BLaER1 treated with 17β-estradiol and CSF1 and Interleukin-3, amounts not matched to agents 10 nM and 100 nM (cell line): ENCODE data around the gene CACNA1D.

Experiments
- H3K27ac ChIP-seq, 11 experiments: shearing (Covaris generic); formaldehyde crosslinking; 2 replicates each; pipeline ENCODE4 v1.8.1; 2022
- H3K27me3 ChIP-seq, 11 experiments: shearing (Covaris generic); formaldehyde crosslinking; 2 replicates each; pipeline ENCODE4 v1.8.1; 2022
- H3K36me3 ChIP-seq, 11 experiments: shearing (Covaris generic); formaldehyde crosslinking; 2 replicates each; pipeline ENCODE4 v1.8.1; 2022
- H3K4me1 ChIP-seq, 10 experiments: shearing (Covaris generic); formaldehyde crosslinking; 2 replicates each; pipeline ENCODE4 v1.8.1; 2022
- H3K4me2 ChIP-seq, 11 experiments: shearing (Covaris generic); formaldehyde crosslinking; 2 replicates each; pipeline ENCODE4 v1.8.1; 2022
- H3K4me3 ChIP-seq, 10 experiments: shearing (Covaris generic); formaldehyde crosslinking; 2 replicates each; pipeline ENCODE4 v1.8.1; 2022
- H3K9ac ChIP-seq, 11 experiments: shearing (Covaris generic); formaldehyde crosslinking; 2 replicates each; pipeline ENCODE4 v1.8.1; 2022
- H3K9me3 ChIP-seq, 11 experiments: shearing (Covaris generic); formaldehyde crosslinking; replicated peaks in 1 of 11; 2 replicates each; pipeline ENCODE4 v1.8.1; 2022
- H4K20me1 ChIP-seq, 11 experiments: shearing (Covaris generic); formaldehyde crosslinking; 2 replicates each; pipeline ENCODE4 v1.8.1; 2022
- Cebpa-rat ChIP-seq, 11 experiments: shearing (Covaris generic); IDR thresholded peaks; 2 replicates each; pipeline ENCODE4 v1.8.1; 2022

CACNA1D gene

DNA sequence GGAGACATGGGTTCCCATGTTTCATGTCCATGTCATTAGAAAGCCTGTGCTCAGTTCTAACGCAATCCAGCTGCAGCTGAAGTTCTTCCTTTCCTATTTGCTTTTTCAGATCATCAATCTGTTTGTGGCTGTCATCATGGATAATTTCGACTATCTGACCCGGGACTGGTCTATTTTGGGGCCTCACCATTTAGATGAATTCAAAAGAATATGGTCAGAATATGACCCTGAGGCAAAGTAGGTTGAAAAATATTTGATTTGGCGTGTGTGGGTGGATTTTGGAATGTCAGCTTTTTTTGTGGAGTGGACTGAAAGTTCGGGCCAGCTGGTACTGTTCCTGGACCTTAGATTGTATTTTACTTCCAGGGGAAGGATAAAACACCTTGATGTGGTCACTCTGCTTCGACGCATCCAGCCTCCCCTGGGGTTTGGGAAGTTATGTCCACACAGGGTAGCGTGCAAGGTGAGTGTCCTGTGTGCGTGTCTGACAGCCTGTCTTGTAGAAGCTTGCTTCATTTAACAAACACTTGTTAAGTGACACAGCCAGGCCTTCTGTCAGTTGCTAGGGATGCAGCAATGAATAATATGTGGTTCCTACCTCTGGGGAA, 282.2 kb downstream of the CACNA1D start:
- no peak overlapping the region for H3K27ac ChIP-seq
- H3K27me3 ChIP-seq: no peaks in the 10 kb centered on the region
- H3K9me3 ChIP-seq: no peaks in the 10 kb centered on the region
- H4K20me1 ChIP-seq: no peaks in the 10 kb centered on the region; a peak in 1 of 22 replicates
- H3K4me2 ChIP-seq: no peak overlapping the region
- no peak for TF ChIP-seq Cebpa-rat (IDR thresholded peaks at IDR 0.05)
- H3K4me3 ChIP-seq: no peak overlapping the region
- H3K9ac ChIP-seq: no peak overlapping the region
- no peaks in the 10 kb centered on the region for H3K36me3 ChIP-seq
- H3K4me1 ChIP-seq: peaks cover 0 to 11% (median 0%) of the 10 kb centered on the region in 10 experiments; a peak in 4 of 20 replicates

DNA sequence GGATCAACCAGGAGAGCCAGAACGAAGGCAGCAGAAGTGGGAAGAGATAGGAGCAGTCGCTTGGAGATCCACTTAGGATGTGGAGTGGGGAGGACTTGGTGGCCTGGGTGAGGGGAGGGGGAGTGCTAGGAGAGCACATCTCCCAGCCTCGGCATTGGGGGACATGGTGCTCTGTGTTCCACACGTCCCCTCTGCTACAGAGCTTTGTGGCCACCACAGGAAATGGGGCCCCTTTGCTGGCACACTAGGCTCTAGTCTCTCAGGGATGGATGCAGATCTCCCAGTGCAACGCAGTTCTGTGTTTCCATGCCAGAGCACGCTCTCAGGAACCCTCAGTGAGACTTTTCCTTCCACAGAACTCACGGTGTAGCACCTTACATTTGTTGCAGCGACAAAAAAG, 283.1 kb downstream of the CACNA1D start:
- Histone ChIP-seq H3K4me2 (peak overlapping the region in 3 of 11 experiments; percentile 1 to 28 (median 17); a peak in 1 of 22 replicates), H3K27ac (no peak overlapping the region), H3K9ac (no peak overlapping the region)

DNA sequence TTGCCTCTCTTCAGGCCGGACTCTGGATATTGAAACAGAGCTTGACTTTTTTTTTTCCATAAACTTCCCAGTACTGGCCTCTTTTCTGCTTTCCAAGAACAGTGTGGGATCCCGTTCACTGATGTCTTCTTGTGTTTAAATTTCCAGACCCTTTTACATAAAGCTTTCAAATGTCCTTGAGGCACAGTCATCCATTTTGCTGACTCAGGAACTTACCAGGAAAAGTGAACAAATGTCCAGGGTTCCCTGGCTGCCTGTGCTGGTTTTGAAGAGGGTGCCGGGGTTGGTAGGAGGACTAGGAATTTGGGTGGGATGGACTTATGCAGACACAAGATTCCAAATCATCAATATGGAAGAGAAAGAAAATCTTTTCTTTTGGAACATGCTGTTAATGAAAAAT, 283.7 kb downstream of the CACNA1D start:
- no peaks in the 10 kb centered on the region for H3K9me3 ChIP-seq
- H3K27ac ChIP-seq: no peak overlapping the region

More for the DNA sequence above, 283.1 kb downstream of the CACNA1D start:
- no peaks in the 10 kb centered on the region; a peak in 1 of 22 replicates for H4K20me1 ChIP-seq
- H3K4me3 ChIP-seq: no peak overlapping the region
- no peaks in the 10 kb centered on the region for H3K36me3 ChIP-seq
- H3K4me1 ChIP-seq: peaks cover 0 to 11% (median 0%) of the 10 kb centered on the region in 10 experiments; a peak in 4 of 20 replicates
- H3K27me3 ChIP-seq: no peaks in the 10 kb centered on the region
- no peak for TF ChIP-seq Cebpa-rat (IDR thresholded peaks at IDR 0.05)
- no peaks in the 10 kb centered on the region for H3K9me3 ChIP-seq

DNA sequence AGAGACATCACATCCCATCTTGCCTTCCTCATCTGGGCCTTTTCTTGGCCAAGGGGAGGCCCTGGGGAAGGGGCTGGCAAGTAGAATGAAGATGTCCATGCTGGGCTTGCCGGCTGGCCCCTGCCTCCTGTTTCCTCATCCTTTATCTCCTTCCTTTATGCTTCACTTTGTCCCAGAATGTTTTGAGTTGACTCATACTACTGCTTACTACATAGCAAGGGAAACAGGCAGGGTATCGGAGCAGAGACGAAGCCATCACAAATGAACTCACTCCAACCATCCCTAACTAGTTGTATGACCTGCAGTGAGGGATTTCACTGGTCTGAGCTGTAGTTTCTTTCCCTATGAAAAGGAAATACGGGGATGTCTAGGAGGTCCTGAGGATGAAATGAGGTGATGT, 285.8 kb downstream of the CACNA1D start:
- Histone ChIP-seq H3K9ac (no peak overlapping the region), H3K4me2 (no peak overlapping the region), H3K36me3 (no peaks in the 10 kb centered on the region), H4K20me1 (no peaks in the 10 kb centered on the region), H3K4me3 (no peak overlapping the region), H3K27me3 (no peaks in the 10 kb centered on the region), H3K4me1 (peaks cover 0 to 4% (median 0%) of the 10 kb centered on the region in 10 experiments; a peak in 2 of 20 replicates), H3K27ac (no peak overlapping the region), H3K9me3 (no peaks in the 10 kb centered on the region)
- no peak for TF ChIP-seq Cebpa-rat (IDR thresholded peaks at IDR 0.05)

More for the DNA sequence above, 283.7 kb downstream of the CACNA1D start:
- peaks cover 0 to 10% (median 0%) of the 10 kb centered on the region in 10 experiments; a peak in 4 of 20 replicates for H3K4me1 ChIP-seq
- H3K4me2 ChIP-seq: no peak overlapping the region
- no peaks in the 10 kb centered on the region for H3K36me3 ChIP-seq
- H3K27me3 ChIP-seq: no peaks in the 10 kb centered on the region
- no peak overlapping the region for H3K4me3 ChIP-seq
- no peak overlapping the region for H3K9ac ChIP-seq
- no peaks in the 10 kb centered on the region for H4K20me1 ChIP-seq
- TF ChIP-seq Cebpa-rat (IDR thresholded peaks at IDR 0.05): no peak

DNA sequence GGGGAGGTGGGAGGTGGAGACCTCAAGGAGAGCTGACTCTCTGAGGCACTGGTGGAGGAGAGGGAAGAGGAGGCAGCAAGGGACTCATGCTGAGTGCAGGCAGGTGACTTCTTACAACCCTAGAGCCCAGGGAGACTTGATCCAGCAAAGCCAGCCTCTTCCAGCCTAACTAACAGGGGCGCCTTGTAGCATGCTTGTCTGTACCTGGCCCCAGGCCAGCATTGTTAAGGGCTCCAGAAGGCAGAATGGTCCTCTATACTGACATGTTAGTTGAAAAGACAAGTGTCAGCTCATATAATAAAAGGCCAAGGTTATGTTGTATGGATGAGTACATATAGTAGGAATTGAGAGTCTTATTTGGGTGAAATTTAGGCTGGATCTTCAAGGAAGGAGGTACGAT, 286.4 kb downstream of the CACNA1D start:
- no peaks in the 10 kb centered on the region for H3K36me3 ChIP-seq
- no peaks in the 10 kb centered on the region for H4K20me1 ChIP-seq
- H3K4me3 ChIP-seq: no peak overlapping the region
- H3K4me1 ChIP-seq: peaks cover 0 to 4% (median 0%) of the 10 kb centered on the region in 10 experiments; a peak in 2 of 20 replicates
- no peaks in the 10 kb centered on the region for H3K27me3 ChIP-seq
- H3K4me2 ChIP-seq: no peak overlapping the region
- no peaks in the 10 kb centered on the region for H3K9me3 ChIP-seq
- H3K9ac ChIP-seq: no peak overlapping the region
- no peak for TF ChIP-seq Cebpa-rat (IDR thresholded peaks at IDR 0.05)
- H3K27ac ChIP-seq: no peak overlapping the region

DNA sequence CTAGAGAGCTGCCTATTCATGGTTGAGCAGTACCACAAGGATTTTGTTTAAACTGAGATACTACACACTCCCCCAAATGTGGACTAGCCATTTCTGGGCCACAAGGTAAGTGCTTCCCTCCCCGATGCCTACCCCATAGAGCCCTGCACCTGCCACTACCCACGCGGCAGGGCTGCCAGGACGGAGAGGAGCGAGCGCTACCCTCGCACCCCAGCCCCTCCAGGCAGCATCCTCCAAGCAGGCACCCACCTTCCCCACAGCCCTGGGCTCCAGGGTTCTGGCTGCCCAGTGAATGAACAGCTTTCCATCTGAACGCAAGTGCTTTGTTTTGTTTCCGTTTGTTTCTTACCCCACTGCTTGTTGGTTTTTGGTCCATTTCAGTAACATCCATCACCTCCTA, 292.6 kb downstream of the CACNA1D start:
- Histone ChIP-seq H3K9me3 (no peaks in the 10 kb centered on the region), H3K4me3 (no peak overlapping the region), H3K4me1 (no peaks in the 10 kb centered on the region), H3K27me3 (no peaks in the 10 kb centered on the region), H3K9ac (no peak overlapping the region), H4K20me1 (no peaks in the 10 kb centered on the region), H3K27ac (no peak overlapping the region), H3K36me3 (no peaks in the 10 kb centered on the region), H3K4me2 (no peak overlapping the region)
- TF ChIP-seq Cebpa-rat (IDR thresholded peaks at IDR 0.05): no peak

DNA sequence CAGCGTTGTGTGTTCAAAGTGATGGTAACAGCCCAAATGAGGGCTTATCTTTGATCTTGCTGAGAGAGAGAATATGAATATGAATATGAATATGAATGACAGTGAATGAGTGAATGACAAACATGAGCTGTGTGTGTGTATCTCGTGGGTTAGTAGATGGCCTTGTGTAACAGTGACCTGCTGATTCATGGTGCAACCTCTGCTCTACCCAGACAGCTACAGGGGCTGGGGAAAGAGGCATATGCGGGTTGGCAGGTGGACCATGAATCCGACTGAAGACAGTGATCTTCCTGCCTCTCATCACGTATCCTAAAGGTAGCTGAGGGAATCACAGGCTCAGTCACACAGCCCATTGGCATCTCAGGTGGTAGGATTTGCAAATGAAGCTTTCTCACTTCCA, 293.6 kb downstream of the CACNA1D start:
- Histone ChIP-seq H3K36me3 (no peaks in the 10 kb centered on the region), H3K4me3 (no peak overlapping the region), H4K20me1 (no peaks in the 10 kb centered on the region), H3K27ac (no peak overlapping the region), H3K9me3 (no peaks in the 10 kb centered on the region), H3K4me2 (no peak overlapping the region), H3K4me1 (no peaks in the 10 kb centered on the region), H3K27me3 (no peaks in the 10 kb centered on the region), H3K9ac (no peak overlapping the region)
- TF ChIP-seq Cebpa-rat (IDR thresholded peaks at IDR 0.05): no peak

- no peak for TF ChIP-seq Cebpa-rat (IDR thresholded peaks at IDR 0.05)
- no peak overlapping the region for H3K9ac ChIP-seq
- no peaks in the 10 kb centered on the region for H3K9me3 ChIP-seq
- no peaks in the 10 kb centered on the region for H4K20me1 ChIP-seq
- no peak overlapping the region for H3K4me2 ChIP-seq
- H3K27me3 ChIP-seq: no peaks in the 10 kb centered on the region
- H3K4me3 ChIP-seq: no peak overlapping the region
- H3K36me3 ChIP-seq: no peaks in the 10 kb centered on the region
- no peak overlapping the region for H3K27ac ChIP-seq
- no peaks in the 10 kb centered on the region for H3K4me1 ChIP-seq
These were observed 295.0 kb downstream of the CACNA1D start for GRCh38 chr3:53789459-53789858.

DNA sequence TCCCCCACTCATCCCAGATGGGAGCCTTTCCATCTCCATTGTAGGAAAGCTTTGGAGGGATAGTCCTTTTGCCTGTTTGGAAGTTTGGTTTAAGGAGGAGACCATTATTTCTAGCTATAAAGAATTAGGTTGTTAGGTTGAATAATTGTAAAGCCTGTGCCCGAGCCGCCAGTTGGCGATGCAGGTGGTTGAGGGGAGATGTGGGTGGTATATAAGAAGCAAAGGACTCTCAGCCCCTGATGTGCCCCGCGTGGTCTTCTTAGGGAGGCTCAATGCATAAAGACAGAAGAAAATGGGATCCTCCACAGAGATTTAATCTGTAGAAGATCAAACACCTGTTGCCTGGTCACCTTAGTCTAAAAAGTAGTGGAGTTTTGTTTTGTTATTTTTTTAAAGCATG, 296.1 kb downstream of the CACNA1D start:
- Histone ChIP-seq H3K4me2 (no peak overlapping the region), H4K20me1 (no peaks in the 10 kb centered on the region), H3K9me3 (no peaks in the 10 kb centered on the region), H3K27ac (no peak overlapping the region), H3K4me3 (no peak overlapping the region), H3K36me3 (no peaks in the 10 kb centered on the region), H3K4me1 (no peaks in the 10 kb centered on the region), H3K9ac (no peak overlapping the region), H3K27me3 (no peaks in the 10 kb centered on the region)
- TF ChIP-seq Cebpa-rat (IDR thresholded peaks at IDR 0.05): no peak

DNA sequence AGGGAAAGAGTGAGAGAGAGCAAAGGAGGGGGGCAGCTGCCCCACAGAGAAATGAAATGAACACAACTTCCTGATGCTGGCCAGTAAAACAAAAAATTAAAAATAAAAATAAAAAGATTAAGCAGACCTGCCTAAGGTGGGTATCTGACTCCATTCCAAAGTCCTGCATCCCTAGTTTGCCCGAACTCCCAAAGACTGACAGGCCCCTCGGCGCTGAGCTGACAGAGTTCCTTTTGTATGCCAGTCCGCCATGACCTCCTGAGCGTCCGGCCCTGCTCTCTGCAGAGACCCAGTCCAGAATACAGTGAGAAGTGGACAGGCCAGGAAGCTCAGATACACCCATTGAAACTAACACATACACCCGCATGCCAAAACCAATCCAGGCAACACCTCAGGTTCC, 296.9 kb downstream of the CACNA1D start:
- Histone ChIP-seq H3K4me3 (no peak overlapping the region), H3K4me2 (no peak overlapping the region), H3K9me3 (no peaks in the 10 kb centered on the region), H3K27ac (no peak overlapping the region), H3K27me3 (no peaks in the 10 kb centered on the region), H3K36me3 (no peaks in the 10 kb centered on the region), H3K4me1 (no peaks in the 10 kb centered on the region), H4K20me1 (no peaks in the 10 kb centered on the region), H3K9ac (no peak overlapping the region)
- TF ChIP-seq Cebpa-rat (IDR thresholded peaks at IDR 0.05): no peak
